ENCODE measurements around the gene PRKAR1A.
"Not testable (repeated sequence)": the region's sequence is repeated elsewhere in the genome, so short reads cannot be mapped to it uniquely, and the experiment has no call there.

PRKAR1A gene

GRCh38 chr17:68579194-68579927 is 67.1 kb downstream of the PRKAR1A start:
- no peak for DNase-seq (ENCODE audit: low read depth)

GRCh38 chr17:68580236-68580770 is 68.1 kb downstream of the PRKAR1A start:
- DNase-seq (ENCODE audit: low read depth): no peak

- DNase-seq (ENCODE audit: low read depth): no peak
Observed at GRCh38 chr17:68581863-68582645, 69.8 kb downstream of the PRKAR1A start.

- DNase-seq (ENCODE audit: low read depth): not testable (repeated sequence)
Observed at GRCh38 chr17:68582867-68583266, 70.6 kb downstream of the PRKAR1A start.

- no peak for DNase-seq (ENCODE audit: low read depth)
Observed at GRCh38 chr17:68584581-68585303, 72.5 kb downstream of the PRKAR1A start.

- no peak for DNase-seq (ENCODE audit: low read depth)
Observed at GRCh38 chr17:68585643-68586042, 73.4 kb downstream of the PRKAR1A start.

- no peak for DNase-seq (ENCODE audit: low read depth)
Observed at GRCh38 chr17:68587026-68587425, 74.8 kb downstream of the PRKAR1A start.

- DNase-seq (ENCODE audit: low read depth): no peak
Observed at GRCh38 chr17:68587847-68588246, 75.6 kb downstream of the PRKAR1A start.

GRCh38 chr17:68588362-68588761 is 76.1 kb downstream of the PRKAR1A start:
- no peak for DNase-seq (ENCODE audit: low read depth)

GRCh38 chr17:68589086-68589485 is 76.9 kb downstream of the PRKAR1A start:
- no peak for DNase-seq (ENCODE audit: low read depth)

GRCh38 chr17:68591583-68591982 is 79.4 kb downstream of the PRKAR1A start:
- no peak for DNase-seq (ENCODE audit: low read depth)

- DNase-seq (ENCODE audit: low read depth): no peak
Observed at GRCh38 chr17:68592009-68592408, 79.8 kb downstream of the PRKAR1A start.

- no peak for DNase-seq (ENCODE audit: low read depth)
Observed at GRCh38 chr17:68592682-68593641, 80.7 kb downstream of the PRKAR1A start.

GRCh38 chr17:68594552-68594951 is 82.3 kb downstream of the PRKAR1A start:
- DNase-seq (ENCODE audit: low read depth): no peak

- no peak for DNase-seq (ENCODE audit: low read depth)
Observed at GRCh38 chr17:68595496-68595895, 83.3 kb downstream of the PRKAR1A start.

GRCh38 chr17:68595986-68596385 is 83.8 kb downstream of the PRKAR1A start:
- no peak for DNase-seq (ENCODE audit: low read depth)

GRCh38 chr17:68596411-68596945 is 84.2 kb downstream of the PRKAR1A start:
- no peak for DNase-seq (ENCODE audit: low read depth)

GRCh38 chr17:68598074-68598473 is 85.8 kb downstream of the PRKAR1A start:
- DNase-seq (ENCODE audit: low read depth): no peak

GRCh38 chr17:68598545-68598961 is 86.3 kb downstream of the PRKAR1A start:
- no peak for DNase-seq (ENCODE audit: low read depth)

- DNase-seq (ENCODE audit: low read depth): no peak
Observed at GRCh38 chr17:68599091-68599490, 86.9 kb downstream of the PRKAR1A start.

GRCh38 chr17:68599552-68600066 is 87.4 kb downstream of the PRKAR1A start:
- no peak for DNase-seq (ENCODE audit: low read depth)
